Skeletal muscle tissue (tissue), 4 donors: ENCODE measurements around the gene AGMO. TPM values are rescaled to one million over a fixed set of nuclear protein-coding genes. Genes with fewer than 3 reads are reported as not detected.
A peak's percentile ranks its signal among the peaks of the same experiment; 100 is the strongest.

Experiments used
- H3K27ac ChIP-seq: one replicate; pipeline ENCODE4 v1.7.0; 2013; ENCODE audit warnings: mild to moderate bottlenecking, low read depth, low read length, inconsistent platforms
- H3K27me3 ChIP-seq, 3 donors: one replicate each; pipeline ENCODE4 v1.7.0; 2013; ENCODE audit warnings: low read length in 3 of 3; ENCODE audit not compliant: control insufficient read depth in 3 of 3, insufficient read depth in 3 of 3
- H3K36me3 ChIP-seq, 3 donors: one replicate each; pipeline ENCODE4 v1.7.0; 2013; ENCODE audit warnings: low read length in 3 of 3; ENCODE audit not compliant: control insufficient read depth in 3 of 3, insufficient read depth in 3 of 3
- H3K4me1 ChIP-seq, 3 donors: one replicate each; pipeline ENCODE4 v1.7.0; 2013; ENCODE audit warnings: low read length in 3 of 3, mild to moderate bottlenecking in 3 of 3; ENCODE audit not compliant: control insufficient read depth in 3 of 3, insufficient read depth in 3 of 3
- H3K4me3 ChIP-seq, 3 donors: one replicate each; pipeline ENCODE4 v1.7.0; 2013; ENCODE audit warnings: low read length in 3 of 3
- H3K9ac ChIP-seq, 3 donors: one replicate each; pipeline ENCODE4 v1.7.0; 2013; ENCODE audit warnings: low read length in 3 of 3, mild to moderate bottlenecking in 3 of 3, moderate library complexity in 2 of 3, low read depth in 1 of 3
- H3K9me3 ChIP-seq, 3 donors: one replicate each; pipeline ENCODE4 v1.7.0; 2013; ENCODE audit warnings: low read length in 3 of 3; ENCODE audit not compliant: control insufficient read depth in 3 of 3
- total RNA-seq: library from RNA; depleted of rRNA; stranded (reverse); fragments of >200 nt; gene quantifications from one replicate; pipeline ENCODE4 v1.2.3, GENCODE V29; 2014
- donor health status: Osteomylitis.

The AGMO gene
- total RNA-seq, 1 donor from 2014 or later: 3.1 TPM

- H3K9me3 ChIP-seq: no peaks in the 10 kb centered on the region
- no peak overlapping the region for H3K4me3 ChIP-seq
These were observed 193.9 kb downstream of the AGMO start for GRCh38 chr7:15367897-15368296.

DNA sequence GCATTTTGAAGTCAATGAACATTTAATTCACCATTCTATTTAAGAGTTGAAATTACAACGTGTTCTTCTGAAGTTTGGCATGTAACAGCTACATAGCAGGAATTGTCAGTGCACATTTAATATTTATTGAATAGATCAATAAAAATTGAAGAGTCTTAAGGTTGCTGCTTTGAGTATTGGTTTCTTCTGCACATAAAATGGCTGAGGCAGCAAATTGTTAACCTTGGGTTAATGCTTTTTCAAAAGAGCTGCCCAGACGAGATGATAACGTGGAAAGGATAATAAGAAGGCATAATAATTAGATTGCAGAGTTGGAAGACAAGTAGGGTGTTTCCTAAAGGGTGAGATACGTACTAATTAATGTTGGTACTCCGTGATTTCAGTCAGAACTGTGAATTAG, 203.7 kb downstream of the AGMO start:
- Histone ChIP-seq H3K9me3 (no peaks in the 10 kb centered on the region), H3K27me3 (no peaks in the 10 kb centered on the region), H3K9ac (no peak overlapping the region), H3K4me1 (no peaks in the 10 kb centered on the region), H3K4me3 (no peak overlapping the region), H3K27ac (no peak overlapping the region), H3K36me3 (no peaks in the 10 kb centered on the region)

More at GRCh38 chr7:15367897-15368296, 193.9 kb downstream of the AGMO start:
- Histone ChIP-seq H3K4me1 (no peaks in the 10 kb centered on the region), H3K9ac (no peak overlapping the region), H3K36me3 (no peaks in the 10 kb centered on the region), H3K27me3 (no peaks in the 10 kb centered on the region), H3K27ac (no peak overlapping the region)

DNA sequence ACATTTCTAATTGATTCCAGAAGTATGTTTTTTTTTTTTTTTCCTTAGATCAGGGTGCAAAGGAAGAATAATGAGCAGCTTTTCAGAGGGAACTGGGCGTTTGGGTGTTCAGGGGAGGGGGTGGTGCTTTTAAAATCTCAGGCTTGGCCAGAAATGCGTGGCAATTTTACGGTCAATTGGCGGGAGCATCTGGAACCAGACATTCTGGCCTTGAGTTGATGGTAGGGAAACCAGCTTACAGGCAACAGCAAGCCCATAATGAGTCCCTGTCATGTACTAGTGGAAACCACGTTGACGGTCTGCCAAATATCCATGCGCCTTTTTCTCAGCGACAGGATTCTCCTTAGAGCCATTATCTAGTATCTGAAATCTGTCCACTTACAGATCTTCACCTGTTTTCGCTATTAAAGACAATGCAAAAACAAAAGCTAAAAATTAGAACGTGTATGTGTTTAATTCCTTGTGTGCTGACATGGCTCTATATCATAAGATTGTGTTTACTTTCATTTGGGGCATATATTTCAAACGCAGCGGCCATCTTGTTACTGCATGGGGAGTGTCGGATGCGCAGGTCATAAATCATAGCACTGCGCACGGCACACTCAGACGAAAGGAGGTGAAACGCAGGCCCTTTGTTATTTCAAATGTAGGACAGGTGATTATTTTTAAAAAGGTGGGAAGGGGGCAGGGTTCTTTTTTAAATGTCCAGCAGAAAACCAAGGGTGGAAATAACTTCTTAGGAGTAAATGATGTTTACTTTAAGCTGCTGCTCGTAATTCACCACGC, 209.2 kb downstream of the AGMO start:
- Histone ChIP-seq H3K27ac (no peak overlapping the region), H3K27me3 (no peaks in the 10 kb centered on the region), H3K4me1 (no peaks in the 10 kb centered on the region), H3K9me3 (no peaks in the 10 kb centered on the region), H3K9ac (no peak overlapping the region), H3K36me3 (no peaks in the 10 kb centered on the region), H3K4me3 (peak overlapping the region in 1 of 3 donors; percentile 43)

DNA sequence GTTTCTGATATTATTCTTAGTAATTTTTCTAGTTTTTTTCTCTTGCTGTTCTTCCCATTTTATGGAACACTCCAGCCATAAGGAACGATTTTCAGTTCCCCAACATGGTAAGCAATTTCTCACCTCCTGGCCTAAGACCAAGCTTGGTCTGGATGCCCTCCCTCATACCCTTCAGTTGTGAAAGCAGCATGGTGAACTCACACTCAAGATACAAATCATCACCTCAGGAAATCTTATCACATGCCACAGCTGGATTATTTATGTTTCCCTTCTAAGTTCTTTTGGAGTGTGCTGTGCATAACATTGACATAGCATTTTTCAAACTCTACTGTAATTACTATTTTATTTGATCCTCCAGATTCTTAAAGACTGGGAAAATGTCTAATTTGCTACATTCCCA, 216.6 kb downstream of the AGMO start:
- Histone ChIP-seq H3K36me3 (no peaks in the 10 kb centered on the region), H3K4me3 (no peak overlapping the region), H3K4me1 (no peaks in the 10 kb centered on the region), H3K9ac (no peak overlapping the region), H3K27ac (no peak overlapping the region), H3K9me3 (no peaks in the 10 kb centered on the region), H3K27me3 (no peaks in the 10 kb centered on the region)

GRCh38 chr7:15341817-15342216, 220.0 kb downstream of the AGMO start:
- Histone ChIP-seq H3K36me3 (no peaks in the 10 kb centered on the region), H3K4me3 (no peak overlapping the region), H3K9ac (no peak overlapping the region), H3K4me1 (no peaks in the 10 kb centered on the region), H3K9me3 (no peaks in the 10 kb centered on the region), H3K27me3 (no peaks in the 10 kb centered on the region), H3K27ac (no peak overlapping the region)

GRCh38 chr7:15336146-15336545, 225.7 kb downstream of the AGMO start:
- no peak overlapping the region for H3K4me3 ChIP-seq
- no peaks in the 10 kb centered on the region for H3K4me1 ChIP-seq
- no peak overlapping the region for H3K9ac ChIP-seq
- H3K27me3 ChIP-seq: no peaks in the 10 kb centered on the region
- no peaks in the 10 kb centered on the region for H3K9me3 ChIP-seq
- H3K27ac ChIP-seq: no peak overlapping the region
- H3K36me3 ChIP-seq: no peaks in the 10 kb centered on the region

DNA sequence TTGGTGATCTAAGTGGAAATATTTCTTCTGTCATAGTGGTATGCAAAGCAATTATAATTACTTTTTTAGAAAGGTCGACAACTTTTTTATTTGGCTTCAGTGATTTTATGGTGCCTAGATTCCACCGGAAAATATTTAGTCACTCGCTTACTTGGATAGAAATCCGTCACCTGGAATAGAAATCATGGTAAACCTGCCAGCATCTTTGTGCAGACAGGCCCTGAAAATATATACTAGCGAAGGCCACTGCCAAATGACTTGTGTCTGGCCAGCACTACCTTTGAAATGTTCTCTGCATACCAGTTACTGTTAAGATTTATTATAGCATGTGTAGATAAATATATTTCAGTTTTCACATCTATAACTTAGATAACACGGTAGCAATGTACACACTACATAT, 226.4 kb downstream of the AGMO start:
- Histone ChIP-seq H3K27me3 (no peaks in the 10 kb centered on the region), H3K4me3 (no peak overlapping the region), H3K9me3 (no peaks in the 10 kb centered on the region), H3K27ac (no peak overlapping the region), H3K36me3 (no peaks in the 10 kb centered on the region), H3K9ac (no peak overlapping the region), H3K4me1 (no peaks in the 10 kb centered on the region)

- no peaks in the 10 kb centered on the region for H3K4me1 ChIP-seq
- H3K27me3 ChIP-seq: no peaks in the 10 kb centered on the region
- no peak overlapping the region for H3K9ac ChIP-seq
- no peaks in the 10 kb centered on the region for H3K9me3 ChIP-seq
- H3K36me3 ChIP-seq: no peaks in the 10 kb centered on the region
- H3K4me3 ChIP-seq: no peak overlapping the region
- no peak overlapping the region for H3K27ac ChIP-seq
These were observed 227.1 kb downstream of the AGMO start for GRCh38 chr7:15334536-15335263.

GRCh38 chr7:15332956-15333355, 228.9 kb downstream of the AGMO start:
- no peak overlapping the region for H3K27ac ChIP-seq
- H3K27me3 ChIP-seq: no peaks in the 10 kb centered on the region
- no peaks in the 10 kb centered on the region for H3K4me1 ChIP-seq
- H3K9me3 ChIP-seq: no peaks in the 10 kb centered on the region
- no peak overlapping the region for H3K9ac ChIP-seq
- no peaks in the 10 kb centered on the region for H3K36me3 ChIP-seq
- H3K4me3 ChIP-seq: no peak overlapping the region

- H3K27ac ChIP-seq: no peak overlapping the region
- no peaks in the 10 kb centered on the region for H3K9me3 ChIP-seq
- H3K4me1 ChIP-seq: no peaks in the 10 kb centered on the region
- no peaks in the 10 kb centered on the region for H3K36me3 ChIP-seq
- no peak overlapping the region for H3K4me3 ChIP-seq
- H3K27me3 ChIP-seq: no peaks in the 10 kb centered on the region
- no peak overlapping the region for H3K9ac ChIP-seq
These were observed 230.9 kb downstream of the AGMO start for GRCh38 chr7:15330943-15331342.
